DND-41 (cell line): Measurements from ENCODE around the gene GIMAP7.
"Not testable (repeated sequence)": the region's sequence is repeated elsewhere in the genome, so short reads cannot be mapped to it uniquely, and the experiment has no call there.

Source experiments
- ATAC-seq: fragments of 200-7000 bp; cut with Tn5 transposase; 3 replicates; pipeline ENCODE4 v1.9.1; 2021; ENCODE audit warnings: low read depth; ENCODE audit not compliant: insufficient read depth
- DNase-seq: peaks from one replicate; pipeline ENCODE4 v3.0.0-alpha.2; 2020
- H2AFZ ChIP-seq: 2 replicates; pipeline ENCODE4 v1.6.0; 2012; ENCODE audit warnings: low read depth, low read length
- H3K27ac ChIP-seq: 2 replicates; pipeline ENCODE4 v1.5.1; 2012; ENCODE audit warnings: low read length, inconsistent platforms
- H3K27me3 ChIP-seq: fragments of 200-600 bp; sonication (generic); 2 replicates; pipeline ENCODE4 v1.6.0; 2012; ENCODE audit warnings: low read length, mild to moderate bottlenecking, inconsistent platforms; ENCODE audit not compliant: insufficient read depth, poor library complexity
- H3K36me3 ChIP-seq: 2 replicates; pipeline ENCODE4 v1.5.1; 2012; ENCODE audit warnings: low read length, inconsistent platforms; ENCODE audit not compliant: insufficient read depth
- H3K4me1 ChIP-seq: 2 replicates; pipeline ENCODE4 v1.5.1; 2012; ENCODE audit warnings: mild to moderate bottlenecking, low read length; ENCODE audit not compliant: insufficient read depth
- H3K4me2 ChIP-seq: 2 replicates; pipeline ENCODE4 v1.6.0; 2012; ENCODE audit warnings: mild to moderate bottlenecking, moderate library complexity, low read length, inconsistent platforms; ENCODE audit not compliant: insufficient read depth
- H3K4me3 ChIP-seq, 2 experiments: fragments of 200-600 bp in 1 of 2; shearing (Covaris generic) in 1 of 2; 2 replicates each; pipeline ENCODE4 v1.5.1; 2012 to 2016; ENCODE audit warnings: inconsistent platforms in 2 of 2, low read length in 2 of 2, mild to moderate bottlenecking in 2 of 2, low read depth in 1 of 2, moderate library complexity in 1 of 2
- H3K79me2 ChIP-seq: 2 replicates; pipeline ENCODE4 v1.6.0; 2012; ENCODE audit warnings: low read length, inconsistent platforms; ENCODE audit not compliant: insufficient read depth
- H3K9ac ChIP-seq: 2 replicates; pipeline ENCODE4 v1.6.0; 2012; ENCODE audit warnings: low read depth, mild to moderate bottlenecking, inconsistent platforms, low read length, moderate library complexity
- H3K9me3 ChIP-seq: 2 replicates; pipeline ENCODE4 v1.5.1; 2012; ENCODE audit warnings: low read length, moderate library complexity, mild to moderate bottlenecking, inconsistent platforms; ENCODE audit not compliant: insufficient read depth, severe bottlenecking
- H4K20me1 ChIP-seq: 2 replicates; pipeline ENCODE4 v1.6.0; 2012; ENCODE audit warnings: low read length; ENCODE audit not compliant: insufficient read depth
- CTCF ChIP-seq: IDR thresholded peaks from 2 replicates; pipeline ENCODE4 v1.5.1; 2012; ENCODE audit warnings: borderline replicate concordance, low read length, moderate library complexity, mild to moderate bottlenecking; ENCODE audit not compliant: poor library complexity, severe bottlenecking; ENCODE audit errors: extremely low read depth
- EZH2 ChIP-seq: IDR thresholded peaks from 3 replicates; pipeline ENCODE4 v1.6.1; 2012; ENCODE audit warnings: borderline replicate concordance, low read depth, mild to moderate bottlenecking, moderate library complexity, low read length, inconsistent platforms; ENCODE audit not compliant: severe bottlenecking

Gene GIMAP7

DNA sequence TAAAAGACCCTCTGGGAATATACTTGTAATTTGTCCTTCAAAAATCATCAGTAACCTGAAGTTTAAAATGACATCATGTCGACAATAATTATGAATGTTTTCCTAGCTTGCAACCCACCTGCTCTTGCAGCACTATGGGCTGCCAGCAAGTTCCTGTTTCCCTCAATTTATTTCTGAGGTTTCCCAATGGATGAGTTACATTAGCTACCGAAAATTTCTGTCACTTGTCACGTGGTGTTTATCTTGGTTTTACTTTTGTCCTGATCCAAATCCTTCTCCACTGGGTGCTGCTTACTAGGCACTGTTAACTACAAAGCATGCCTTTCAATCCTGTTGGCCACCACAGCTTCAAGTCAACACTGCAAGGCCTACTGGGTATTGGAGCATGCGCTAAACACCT is 32.8 kb upstream of the GIMAP7 start:
- Histone ChIP-seq H3K27ac (peak overlapping the region; percentile 78), H3K27me3 (no peaks in the 10 kb centered on the region), H3K4me1 (peaks cover 61% of the 10 kb centered on the region)

DNA sequence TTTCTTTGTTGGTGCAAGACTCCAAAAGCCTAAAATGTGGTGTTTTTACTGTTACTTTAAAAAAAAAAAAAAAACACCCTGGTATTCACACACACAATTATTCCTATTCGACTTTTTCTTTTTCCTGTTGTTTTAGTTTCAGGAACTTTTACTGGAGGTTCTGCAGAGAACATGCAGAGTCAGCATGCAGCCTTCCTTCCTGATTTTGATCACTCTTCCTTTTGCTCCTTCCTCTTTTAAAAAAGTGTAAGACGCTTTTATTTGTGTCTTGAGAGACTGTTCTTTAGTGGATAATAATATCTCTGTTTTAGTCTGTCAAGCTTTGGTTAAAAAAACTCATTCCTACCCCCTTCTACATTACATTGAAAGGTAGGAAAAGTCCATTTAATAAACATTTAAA is 31.2 kb upstream of the GIMAP7 start:
- H2AFZ ChIP-seq, result peak overlapping the region; percentile 63
- not testable (repeated sequence) for H3K27me3 ChIP-seq, DNase-seq, H3K36me3 ChIP-seq, ATAC-seq, H3K9me3 ChIP-seq, H3K79me2 ChIP-seq, H4K20me1 ChIP-seq
- H3K9ac ChIP-seq, result peak overlapping the region; percentile 48
- H3K27ac ChIP-seq, result peak overlapping the region; percentile 78
- peak overlapping the region in 1 of 2 experiments; percentile 15; a peak in 1 of 4 replicates for H3K4me3 ChIP-seq
- peak overlapping the region; percentile 54 for H3K4me2 ChIP-seq
- peaks cover 61% of the 10 kb centered on the region for H3K4me1 ChIP-seq

More for the DNA sequence above, 32.8 kb upstream of the GIMAP7 start:
- ATAC-seq (no peak), DNase-seq (no peak)
- Histone ChIP-seq H3K4me3 (no peak overlapping the region), H3K9me3 (no peaks in the 10 kb centered on the region), H3K79me2 (no peaks in the 10 kb centered on the region), H3K9ac (no peak overlapping the region), H2AFZ (peak overlapping the region; percentile 57), H3K36me3 (no peaks in the 10 kb centered on the region), H3K4me2 (peak overlapping the region; percentile 20; the same call in 1 of the 2 replicates), H4K20me1 (no peaks in the 10 kb centered on the region)
- TF ChIP-seq CTCF (no peak), EZH2 (no peak)

- not testable (repeated sequence) for H4K20me1 ChIP-seq, H3K79me2 ChIP-seq, H3K27me3 ChIP-seq, H3K9me3 ChIP-seq, H3K36me3 ChIP-seq
- peaks cover 61% of the 10 kb centered on the region for H3K4me1 ChIP-seq
- H2AFZ ChIP-seq, result peak overlapping the region; percentile 63
- peak overlapping the region; percentile 78 for H3K27ac ChIP-seq
- H3K9ac ChIP-seq, result peak overlapping the region; percentile 48
- peak overlapping the region; percentile 54 for H3K4me2 ChIP-seq
- peak; percentile 45 for DNase-seq
- H3K4me3 ChIP-seq, result 0 out of 4 replicates have a peak overlapping the region, but pooled peaks of 1 of the 2 experiments have one; percentile 15
- ATAC-seq, result peak; percentile 74
These were observed 30.6 kb upstream of the GIMAP7 start for GRCh38 chr7:150484071-150484470.

- Histone ChIP-seq H4K20me1 (no peaks in the 10 kb centered on the region), H3K4me2 (no peak overlapping the region), H3K27ac (no peak overlapping the region), H3K36me3 (no peaks in the 10 kb centered on the region), H3K9me3 (no peaks in the 10 kb centered on the region), H2AFZ (no peak overlapping the region), H3K4me3 (no peak overlapping the region), H3K79me2 (no peaks in the 10 kb centered on the region), H3K9ac (no peak overlapping the region), H3K4me1 (peaks cover 35% of the 10 kb centered on the region), H3K27me3 (no peaks in the 10 kb centered on the region)
- TF ChIP-seq CTCF, result no peak
- no peak for TF ChIP-seq EZH2
- ATAC-seq (no peak), DNase-seq (no peak)
These were observed 27.0 kb upstream of the GIMAP7 start for GRCh38 chr7:150487625-150488024.
